ENCODE data around the gene PCDHB15. TPM values are rescaled to one million over a fixed set of nuclear protein-coding genes. Genes with fewer than 3 reads are reported as not detected.
A peak's percentile ranks its signal among the peaks of the same experiment; 100 is the strongest.
"Not testable (repeated sequence)": the region's sequence is repeated elsewhere in the genome, so short reads cannot be mapped to it uniquely, and the experiment has no call there.

Gene PCDHB15
- not detected for total RNA-seq

DNA sequence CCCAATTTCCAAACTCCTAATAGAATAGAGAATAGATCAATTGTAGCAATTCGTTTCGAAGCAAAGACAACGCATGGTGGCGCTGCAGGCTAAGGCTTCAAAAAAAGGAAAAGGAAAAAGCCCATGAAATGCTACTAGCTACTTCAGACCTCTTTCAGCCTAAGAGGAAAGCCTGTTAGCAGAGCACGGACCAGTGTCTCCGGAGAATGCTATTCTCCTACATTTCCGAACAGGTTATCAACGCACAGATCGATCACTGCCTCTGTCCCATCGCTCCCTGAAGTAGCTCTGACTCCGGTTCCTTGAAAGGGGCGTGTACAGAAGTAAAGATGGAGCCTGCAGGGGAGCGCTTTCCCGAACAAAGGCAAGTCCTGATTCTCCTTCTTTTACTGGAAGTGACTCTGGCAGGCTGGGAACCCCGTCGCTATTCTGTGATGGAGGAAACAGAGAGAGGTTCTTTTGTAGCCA lies at the start of gene PCDHB15:
PCDHB15 (plus strand) TSS at position 146 of the 468 bp plus-strand sequence; CDS start at position 330, 184 bp downstream.
- Mint-ChIP-seq H3K36me3 (peaks cover 40% of the 10 kb centered on the region), H3K4me1 (ENCODE audit: low read depth) (no peaks in the 10 kb centered on the region), H3K27me3 (peaks cover 29% of the 10 kb centered on the region), H3K9me3 (peaks cover 76% of the 10 kb centered on the region), H3K4me3 (peak within 1 kb of the TSS; percentile 18), H3K27ac (no peak within 1 kb of the TSS)
- peak; percentile 40 for DNase-seq
- intact Hi-C loops (cut with micrococcal nuclease) = no loop called here
- CTCF ChIA-PET = interaction anchor here (1.1 to 1.7 kb wide), 5 partner anchors 75 to 319 kb away, joined by 3 to 5 read pairs (median 5); partner anchors contain the start of gene TAF7
- POLR2A ChIA-PET = no interaction called here

GRCh38 chr5:141196363-141196762 lies 48.8 kb upstream of the PCDHB15 start:
- no peak for DNase-seq
- ChIA-PET CTCF (interaction anchor here (1.0 to 1.7 kb wide), 2 partner anchors 9 to 225 kb away, joined by 5 to 9 read pairs; partner anchors contain the start of genes PCDHB9 and PCDHGA11), POLR2A (no interaction called here)
- no peak overlapping the region for H3K27ac Mint-ChIP-seq
- peaks cover 46% of the 10 kb centered on the region for H3K27me3 Mint-ChIP-seq
- no peaks in the 10 kb centered on the region for H3K4me1 Mint-ChIP-seq (ENCODE audit: low read depth)
- H3K9me3 Mint-ChIP-seq = peaks cover 37% of the 10 kb centered on the region
- peaks cover 8% of the 10 kb centered on the region for H3K36me3 Mint-ChIP-seq
- no peak overlapping the region for H3K4me3 Mint-ChIP-seq
- intact Hi-C loops (cut with micrococcal nuclease) = no loop called here

DNA sequence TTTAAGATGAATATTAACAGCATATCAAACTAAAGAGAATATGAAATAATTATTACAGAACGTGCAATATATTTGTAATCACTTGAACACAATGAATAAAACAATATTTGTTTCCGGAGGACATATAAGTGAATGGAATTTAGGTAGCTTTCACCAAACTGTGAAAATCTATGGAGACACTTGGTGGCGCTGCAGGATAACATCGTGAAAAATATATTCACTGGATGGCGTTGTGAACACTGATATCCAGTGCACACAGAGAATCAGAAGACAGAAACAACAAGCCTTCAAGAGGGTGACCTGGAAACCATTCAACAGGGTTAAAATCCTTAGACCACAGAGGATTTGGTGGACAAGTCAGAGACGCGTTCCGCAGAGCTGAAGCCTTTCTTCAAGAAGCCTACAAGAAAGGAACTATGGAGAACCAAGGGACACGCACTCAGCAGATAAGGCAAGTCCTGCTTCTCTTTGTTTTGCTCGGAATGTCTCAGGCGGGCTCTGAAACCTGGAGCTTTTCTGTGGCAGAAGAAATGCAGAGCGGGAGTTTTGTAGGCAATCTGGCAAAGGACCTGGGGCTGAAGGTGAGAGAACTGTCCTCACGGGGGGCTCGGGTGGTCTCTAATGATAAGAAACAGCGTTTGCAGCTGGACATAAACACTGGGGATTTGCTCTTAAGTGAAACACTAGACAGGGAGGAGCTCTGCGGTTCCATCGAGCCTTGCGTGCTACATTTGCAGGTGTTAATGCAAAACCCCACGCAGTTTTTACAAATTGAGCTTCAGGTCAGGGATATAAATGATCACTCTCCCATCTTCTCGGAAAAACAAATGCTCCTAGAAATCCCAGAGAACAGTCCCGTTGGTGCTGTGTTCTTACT lies 45.6 kb upstream of the PCDHB15 start, which contains the start of gene PCDHB11:
PCDHB11 (plus strand) TSS at position 269 of the 877 bp plus-strand sequence; CDS start at position 417, 148 bp downstream.
- intact Hi-C loops (cut with micrococcal nuclease) = no loop called here
- H3K27me3 Mint-ChIP-seq = peaks cover 31% of the 10 kb centered on the region
- peaks cover 6% of the 10 kb centered on the region for H3K36me3 Mint-ChIP-seq
- no peak within 1 kb of the TSS for H3K27ac Mint-ChIP-seq
- ChIA-PET CTCF (interaction anchor here (1.2 kb wide), 1 partner anchor 12 kb away, joined by 4 read pairs; the partner anchor contains the start of gene PCDHB9), POLR2A (no interaction called here)
- no peak within 1 kb of the TSS for H3K4me3 Mint-ChIP-seq
- peaks cover 29% of the 10 kb centered on the region for H3K9me3 Mint-ChIP-seq
- no peak for DNase-seq
- no peaks in the 10 kb centered on the region for H3K4me1 Mint-ChIP-seq (ENCODE audit: low read depth)

DNA sequence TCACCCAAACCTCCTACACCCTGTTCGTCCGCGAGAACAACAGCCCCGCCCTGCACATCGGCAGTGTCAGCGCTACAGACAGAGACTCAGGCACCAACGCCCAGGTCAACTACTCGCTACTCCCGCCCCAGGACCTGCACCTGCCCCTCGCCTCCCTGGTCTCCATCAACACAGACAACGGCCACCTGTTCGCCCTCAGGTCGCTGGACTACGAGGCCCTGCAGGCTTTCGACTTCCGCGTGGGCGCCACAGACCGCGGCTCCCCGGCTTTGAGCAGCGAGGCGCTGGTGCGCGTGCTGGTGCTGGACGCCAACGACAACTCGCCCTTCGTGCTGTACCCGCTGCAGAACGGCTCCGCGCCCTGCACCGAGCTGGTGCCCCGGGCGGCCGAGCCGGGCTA lies 44.1 kb upstream of the PCDHB15 start:
- intact Hi-C loops (cut with micrococcal nuclease) = not testable (repeated sequence)

DNA sequence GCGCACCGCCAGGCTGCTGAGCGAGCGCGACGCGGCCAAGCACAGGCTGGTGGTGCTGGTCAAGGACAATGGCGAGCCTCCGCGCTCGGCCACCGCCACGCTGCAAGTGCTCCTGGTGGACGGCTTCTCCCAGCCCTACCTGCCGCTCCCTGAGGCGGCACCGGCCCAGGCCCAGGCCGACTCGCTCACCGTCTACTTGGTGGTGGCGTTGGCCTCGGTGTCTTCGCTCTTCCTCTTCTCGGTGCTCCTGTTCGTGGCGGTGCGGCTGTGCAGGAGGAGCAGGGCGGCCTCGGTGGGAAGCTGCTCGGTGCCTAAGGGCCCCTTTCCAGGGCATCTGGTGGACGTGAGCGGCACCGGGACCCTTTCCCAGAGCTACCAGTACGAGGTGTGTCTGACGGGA lies 43.5 kb upstream of the PCDHB15 start:
- Mint-ChIP-seq H3K9me3 (peaks cover 21% of the 10 kb centered on the region), H3K27me3 (peaks cover 38% of the 10 kb centered on the region)
- H3K27ac Mint-ChIP-seq; H3K4me1 Mint-ChIP-seq (ENCODE audit: low read depth); POLR2A ChIA-PET; CTCF ChIA-PET; intact Hi-C loops (cut with micrococcal nuclease); H3K4me3 Mint-ChIP-seq; H3K36me3 Mint-ChIP-seq; DNase-seq: not testable (repeated sequence)

More for the DNA sequence above, 44.1 kb upstream of the PCDHB15 start:
- H3K36me3 Mint-ChIP-seq; H3K27ac Mint-ChIP-seq; CTCF ChIA-PET; H3K4me1 Mint-ChIP-seq (ENCODE audit: low read depth); POLR2A ChIA-PET; DNase-seq; H3K4me3 Mint-ChIP-seq: not testable (repeated sequence)
- Mint-ChIP-seq H3K9me3 (peaks cover 26% of the 10 kb centered on the region), H3K27me3 (peaks cover 35% of the 10 kb centered on the region)

DNA sequence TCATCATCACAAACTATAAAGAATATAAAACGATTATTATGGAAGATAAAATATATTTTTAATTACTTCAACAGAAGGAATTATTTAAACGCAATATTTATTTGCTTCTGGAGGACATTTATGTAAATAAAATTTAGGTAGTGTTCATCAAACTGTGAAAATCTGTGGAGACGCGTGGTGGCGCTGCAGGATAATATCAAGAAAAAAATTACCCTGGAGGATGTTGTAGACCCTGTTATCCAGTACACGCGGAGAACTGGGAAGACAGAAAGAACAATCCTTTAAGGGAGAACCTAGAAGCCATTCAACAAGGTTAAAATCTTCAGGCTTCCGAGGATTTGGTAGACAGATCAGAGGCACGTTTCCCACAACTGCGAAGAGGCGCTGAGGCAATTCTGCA lies 36.7 kb upstream of the PCDHB15 start, which contains the start of gene PCDHB12:
PCDHB12 (plus strand) TSS at position 242 of the 400 bp plus-strand sequence. CDS start 189 bp downstream, outside the sequence.
- Mint-ChIP-seq H3K9me3 (peaks cover 4% of the 10 kb centered on the region), H3K27ac (no peak within 1 kb of the TSS)

GRCh38 chr5:141210281-141210680 lies 34.9 kb upstream of the PCDHB15 start:
- H3K36me3 Mint-ChIP-seq; H3K4me1 Mint-ChIP-seq (ENCODE audit: low read depth); DNase-seq; H3K4me3 Mint-ChIP-seq; intact Hi-C loops (cut with micrococcal nuclease); POLR2A ChIA-PET; CTCF ChIA-PET; H3K27ac Mint-ChIP-seq: not testable (repeated sequence)
- peaks cover 11% of the 10 kb centered on the region for H3K9me3 Mint-ChIP-seq
- H3K27me3 Mint-ChIP-seq = peaks cover 56% of the 10 kb centered on the region

More for the DNA sequence above, 36.7 kb upstream of the PCDHB15 start, which contains the start of gene PCDHB12:
- peaks cover 45% of the 10 kb centered on the region for H3K27me3 Mint-ChIP-seq
- no peaks in the 10 kb centered on the region for H3K4me1 Mint-ChIP-seq (ENCODE audit: low read depth)
- intact Hi-C loops (cut with micrococcal nuclease) = no loop called here
- H3K36me3 Mint-ChIP-seq = peaks cover 6% of the 10 kb centered on the region
- no peak within 1 kb of the TSS for H3K4me3 Mint-ChIP-seq
- CTCF ChIA-PET = interaction anchor here (1.1 kb wide), 1 partner anchor 349 kb away, joined by 3 read pairs; no protein-coding TSS in a partner anchor
- no peak for DNase-seq
- POLR2A ChIA-PET = no interaction called here

DNA sequence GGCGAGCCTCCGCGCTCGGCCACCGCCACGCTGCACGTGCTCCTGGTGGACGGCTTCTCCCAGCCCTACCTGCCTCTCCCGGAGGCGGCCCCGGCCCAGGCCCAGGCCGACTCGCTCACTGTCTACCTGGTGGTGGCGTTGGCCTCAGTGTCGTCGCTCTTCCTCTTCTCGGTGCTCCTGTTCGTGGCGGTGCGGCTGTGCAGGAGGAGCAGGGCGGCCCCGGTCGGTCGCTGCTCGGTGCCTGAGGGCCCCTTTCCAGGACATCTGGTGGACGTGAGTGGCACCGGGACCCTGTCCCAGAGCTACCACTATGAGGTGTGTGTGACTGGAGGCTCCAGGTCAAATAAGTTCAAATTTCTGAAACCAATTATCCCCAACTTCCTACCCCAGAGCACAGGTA lies 34.3 kb upstream of the PCDHB15 start:
- H3K4me1 Mint-ChIP-seq (ENCODE audit: low read depth); H3K27ac Mint-ChIP-seq; POLR2A ChIA-PET; H3K36me3 Mint-ChIP-seq; CTCF ChIA-PET; intact Hi-C loops (cut with micrococcal nuclease); DNase-seq; H3K4me3 Mint-ChIP-seq: not testable (repeated sequence)
- Mint-ChIP-seq H3K27me3 (peaks cover 54% of the 10 kb centered on the region), H3K9me3 (peaks cover 13% of the 10 kb centered on the region)

DNA sequence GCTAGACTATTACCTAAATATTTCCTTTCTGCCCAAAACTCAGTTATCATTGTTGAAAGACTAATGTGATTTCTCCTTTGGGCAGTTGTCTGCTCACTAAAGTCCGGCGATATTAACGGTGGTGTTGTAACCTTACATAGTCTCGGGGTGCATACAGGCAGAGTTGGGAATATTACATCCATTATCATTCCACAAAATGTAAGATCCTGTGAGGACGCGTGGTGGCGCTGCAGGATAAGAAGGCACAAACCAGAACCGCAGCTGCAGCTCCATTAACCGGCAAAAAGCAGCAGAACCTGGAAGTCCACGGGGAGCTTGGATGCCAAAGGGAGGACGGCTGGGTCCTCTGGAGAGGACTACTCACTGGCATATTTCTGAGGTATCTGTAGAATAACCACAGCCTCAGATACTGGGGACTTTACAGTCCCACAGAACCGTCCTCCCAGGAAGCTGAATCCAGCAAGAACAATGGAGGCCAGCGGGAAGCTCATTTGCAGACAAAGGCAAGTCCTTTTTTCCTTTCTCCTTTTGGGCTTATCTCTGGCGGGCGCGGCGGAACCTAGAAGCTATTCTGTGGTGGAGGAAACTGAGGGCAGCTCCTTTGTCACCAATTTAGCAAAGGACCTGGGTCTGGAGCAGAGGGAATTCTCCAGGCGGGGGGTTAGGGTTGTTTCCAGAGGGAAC lies 31.4 kb upstream of the PCDHB15 start, which contains the start of gene PCDHB13:
PCDHB13 (plus strand) TSS at position 264 of the 684 bp plus-strand sequence; CDS start at position 469, 205 bp downstream.
- intact Hi-C loops (cut with micrococcal nuclease); H3K4me1 Mint-ChIP-seq (ENCODE audit: low read depth); H3K4me3 Mint-ChIP-seq; POLR2A ChIA-PET; H3K27ac Mint-ChIP-seq: not testable (repeated sequence)
- Mint-ChIP-seq H3K9me3 (peaks cover 23% of the 10 kb centered on the region), H3K27me3 (peaks cover 44% of the 10 kb centered on the region), H3K36me3 (peaks cover 12% of the 10 kb centered on the region)
- peak; percentile 57 for DNase-seq
- CTCF ChIA-PET = interaction anchor here (1.0 kb wide), 1 partner anchor 107 kb away, joined by 3 read pairs; the partner anchor contains the start of gene TAF7

DNA sequence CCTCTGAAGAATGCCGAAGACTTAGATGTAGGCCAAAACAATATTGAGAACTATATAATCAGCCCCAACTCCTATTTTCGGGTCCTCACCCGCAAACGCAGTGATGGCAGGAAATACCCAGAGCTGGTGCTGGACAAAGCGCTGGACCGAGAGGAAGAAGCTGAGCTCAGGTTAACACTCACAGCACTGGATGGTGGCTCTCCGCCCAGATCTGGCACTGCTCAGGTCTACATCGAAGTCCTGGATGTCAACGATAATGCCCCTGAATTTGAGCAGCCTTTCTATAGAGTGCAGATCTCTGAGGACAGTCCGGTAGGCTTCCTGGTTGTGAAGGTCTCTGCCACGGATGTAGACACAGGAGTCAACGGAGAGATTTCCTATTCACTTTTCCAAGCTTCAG lies 30.6 kb upstream of the PCDHB15 start:
- peaks cover 28% of the 10 kb centered on the region for H3K9me3 Mint-ChIP-seq
- H3K4me3 Mint-ChIP-seq; POLR2A ChIA-PET; intact Hi-C loops (cut with micrococcal nuclease); H3K4me1 Mint-ChIP-seq (ENCODE audit: low read depth); H3K27ac Mint-ChIP-seq; DNase-seq: not testable (repeated sequence)
- CTCF ChIA-PET = interaction anchor here (0.6 kb wide), 1 partner anchor 309 kb away, joined by 3 read pairs; no protein-coding TSS in a partner anchor
- H3K36me3 Mint-ChIP-seq = peaks cover 12% of the 10 kb centered on the region
- peaks cover 42% of the 10 kb centered on the region for H3K27me3 Mint-ChIP-seq

DNA sequence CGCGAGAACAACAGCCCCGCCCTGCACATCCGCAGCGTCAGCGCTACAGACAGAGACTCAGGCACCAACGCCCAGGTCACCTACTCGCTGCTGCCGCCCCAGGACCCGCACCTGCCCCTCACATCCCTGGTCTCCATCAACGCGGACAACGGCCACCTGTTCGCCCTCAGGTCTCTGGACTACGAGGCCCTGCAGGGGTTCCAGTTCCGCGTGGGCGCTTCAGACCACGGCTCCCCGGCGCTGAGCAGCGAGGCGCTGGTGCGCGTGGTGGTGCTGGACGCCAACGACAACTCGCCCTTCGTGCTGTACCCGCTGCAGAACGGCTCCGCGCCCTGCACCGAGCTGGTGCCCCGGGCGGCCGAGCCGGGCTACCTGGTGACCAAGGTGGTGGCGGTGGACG lies 29.7 kb upstream of the PCDHB15 start:
- CTCF ChIA-PET = not testable (repeated sequence)

DNA sequence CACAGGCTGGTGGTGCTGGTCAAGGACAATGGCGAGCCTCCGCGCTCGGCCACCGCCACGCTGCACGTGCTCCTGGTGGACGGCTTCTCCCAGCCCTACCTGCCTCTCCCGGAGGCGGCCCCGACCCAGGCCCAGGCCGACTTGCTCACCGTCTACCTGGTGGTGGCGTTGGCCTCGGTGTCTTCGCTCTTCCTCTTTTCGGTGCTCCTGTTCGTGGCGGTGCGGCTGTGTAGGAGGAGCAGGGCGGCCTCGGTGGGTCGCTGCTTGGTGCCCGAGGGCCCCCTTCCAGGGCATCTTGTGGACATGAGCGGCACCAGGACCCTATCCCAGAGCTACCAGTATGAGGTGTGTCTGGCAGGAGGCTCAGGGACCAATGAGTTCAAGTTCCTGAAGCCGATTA lies 29.2 kb upstream of the PCDHB15 start:
- POLR2A ChIA-PET; H3K36me3 Mint-ChIP-seq; CTCF ChIA-PET; intact Hi-C loops (cut with micrococcal nuclease); H3K4me1 Mint-ChIP-seq (ENCODE audit: low read depth); H3K27ac Mint-ChIP-seq; DNase-seq; H3K4me3 Mint-ChIP-seq: not testable (repeated sequence)
- peaks cover 44% of the 10 kb centered on the region for H3K27me3 Mint-ChIP-seq
- H3K9me3 Mint-ChIP-seq = peaks cover 26% of the 10 kb centered on the region

More for the DNA sequence above, 29.7 kb upstream of the PCDHB15 start:
- DNase-seq; POLR2A ChIA-PET; H3K4me3 Mint-ChIP-seq; H3K36me3 Mint-ChIP-seq; intact Hi-C loops (cut with micrococcal nuclease); H3K27ac Mint-ChIP-seq; H3K4me1 Mint-ChIP-seq (ENCODE audit: low read depth): not testable (repeated sequence)
- peaks cover 26% of the 10 kb centered on the region for H3K9me3 Mint-ChIP-seq
- H3K27me3 Mint-ChIP-seq = peaks cover 44% of the 10 kb centered on the region
